HEK293 (cell line): ENCODE measurements around the gene CLNK.

Experiments
- CTCF ChIA-PET: fragments of 350-600 bp; formaldehyde crosslinking; extraction: SDS; loops from one replicate; lab custom pipeline; 2021; ENCODE audit warnings: antibody characterized with exemption; lab: Yijun Ruan, JAX
- POLR2A ChIA-PET: fragments of 300-600 bp; formaldehyde crosslinking; extraction: SDS; loops from one replicate; lab custom pipeline; 2020; ENCODE audit warnings: antibody characterized with exemption, inconsistent platforms; lab: Yijun Ruan, JAX
- H3K27ac ChIP-seq: fragments of 200-500 bp; sonication (Bioruptor generic); 2 replicates; pipeline ENCODE4 v1.5.1; 2014; ENCODE audit warnings: low read depth, low read length, control low read depth, inconsistent platforms; ENCODE audit errors: extremely low read depth
- H3K36me3 ChIP-seq, 2 experiments: fragments of 200-500 bp in 1 of 2; sonication (Bioruptor generic) in 1 of 2; 1 replicate in 1 of 2; 2 replicates in 1 of 2; pipeline ENCODE4 v1.5.1; 2014 to 2017; ENCODE audit warnings: inconsistent platforms in 2 of 2, low read length in 2 of 2; ENCODE audit not compliant: control insufficient read depth in 2 of 2, insufficient read depth in 1 of 2
- H3K4me1 ChIP-seq: fragments of 200-500 bp; sonication (Bioruptor generic); 2 replicates; pipeline ENCODE4 v1.5.1; 2014; ENCODE audit warnings: mild to moderate bottlenecking, low read length, inconsistent platforms; ENCODE audit not compliant: control insufficient read depth, insufficient read depth
- H3K4me3 ChIP-seq: 2 replicates; pipeline ENCODE4 v1.5.1; 2011; ENCODE audit warnings: low read depth, mild to moderate bottlenecking, control low read depth, low read length, moderate library complexity
- H3K9me3 ChIP-seq: fragments of 200-500 bp; sonication (Bioruptor generic); 2 replicates; pipeline ENCODE4 v1.5.1; 2014; ENCODE audit warnings: low read depth, low read length, inconsistent platforms; ENCODE audit not compliant: control insufficient read depth, insufficient read depth
- GLI4 ChIP-seq: fragments of 450-650 bp; formaldehyde crosslinking; IDR thresholded peaks from 2 replicates; pipeline ENCODE4 v1.5.1; 2016; ENCODE audit warnings: missing biosample characterization, missing genetic modification characterization
- HOXD13 ChIP-seq: sonication (generic); formaldehyde crosslinking; IDR thresholded peaks from 2 replicates; pipeline ENCODE4 v1.8.0; 2022; ENCODE audit warnings: missing genetic modification reagents, borderline replicate concordance
- SETDB1 ChIP-seq: IDR thresholded peaks from one replicate; pipeline ENCODE4 v1.6.1; 2017; ENCODE audit warnings: mild to moderate bottlenecking, low read length, moderate library complexity, mixed read lengths; ENCODE audit not compliant: insufficient read length
- SP2 ChIP-seq: fragments of 450-650 bp; formaldehyde crosslinking; IDR thresholded peaks from 2 replicates; pipeline ENCODE4 v1.5.1; 2016; ENCODE audit warnings: missing biosample characterization, missing genetic modification characterization
- SP7 ChIP-seq: fragments of 450-650 bp; formaldehyde crosslinking; IDR thresholded peaks from 2 replicates; pipeline ENCODE4 v1.5.1; 2016; ENCODE audit warnings: missing biosample characterization, missing genetic modification characterization
- ZBTB48 ChIP-seq: fragments of 450-650 bp; formaldehyde crosslinking; IDR thresholded peaks from 2 replicates; pipeline ENCODE4 v1.5.1; 2016; ENCODE audit warnings: missing biosample characterization, missing genetic modification characterization
- ZNF174 ChIP-seq: fragments of 450-650 bp; formaldehyde crosslinking; IDR thresholded peaks from 2 replicates; pipeline ENCODE4 v1.5.0; 2017; ENCODE audit warnings: missing biosample characterization, mild to moderate bottlenecking, missing genetic modification characterization
- ZNF2 ChIP-seq: fragments of 450-650 bp; formaldehyde crosslinking; IDR thresholded peaks from 2 replicates; pipeline ENCODE4 v1.5.1; 2016; ENCODE audit warnings: missing biosample characterization, missing genetic modification characterization
- ZNF214 ChIP-seq: fragments of 450-650 bp; formaldehyde crosslinking; IDR thresholded peaks from 2 replicates; pipeline ENCODE4 v1.5.1; 2017; ENCODE audit warnings: missing biosample characterization, mild to moderate bottlenecking, missing genetic modification characterization, borderline replicate concordance
- ZNF221 ChIP-seq: fragments of 450-650 bp; formaldehyde crosslinking; IDR thresholded peaks from 2 replicates; pipeline ENCODE4 v1.5.1; 2017; ENCODE audit warnings: missing biosample characterization, missing genetic modification characterization, borderline replicate concordance
- ZNF223 ChIP-seq: fragments of 450-650 bp; formaldehyde crosslinking; IDR thresholded peaks from 2 replicates; pipeline ENCODE4 v1.5.1; 2016; ENCODE audit warnings: missing biosample characterization, missing genetic modification characterization
- ZNF350 ChIP-seq: fragments of 450-650 bp; formaldehyde crosslinking; IDR thresholded peaks from 2 replicates; pipeline ENCODE4 v1.5.0; 2017; ENCODE audit warnings: missing biosample characterization, mild to moderate bottlenecking, missing genetic modification characterization
- ZNF530 ChIP-seq: fragments of 450-650 bp; formaldehyde crosslinking; IDR thresholded peaks from 2 replicates; pipeline ENCODE4 v1.5.1; 2016; ENCODE audit warnings: low read depth, missing biosample characterization, missing genetic modification characterization
- ZNF624 ChIP-seq: fragments of 450-650 bp; formaldehyde crosslinking; IDR thresholded peaks from 2 replicates; pipeline ENCODE4 v1.5.1; 2017; ENCODE audit warnings: missing biosample characterization, missing genetic modification characterization
- ZNF626 ChIP-seq: fragments of 450-650 bp; sonication (Bioruptor Pico); formaldehyde crosslinking; IDR thresholded peaks from 2 replicates; pipeline ENCODE4 v1.5.1; 2018; ENCODE audit warnings: missing biosample characterization, missing genetic modification characterization, inconsistent platforms
- ZNF776 ChIP-seq: fragments of 450-650 bp; formaldehyde crosslinking; IDR thresholded peaks from 2 replicates; pipeline ENCODE4 v1.5.0; 2017; ENCODE audit warnings: missing biosample characterization, missing genetic modification characterization, borderline replicate concordance
- TF ChIP-seq, protein P1 (sequence below): fragments of 450-650 bp; formaldehyde crosslinking; IDR thresholded peaks from 2 replicates; pipeline ENCODE4 v1.5.1; 2016; ENCODE audit warnings: missing biosample characterization, missing genetic modification characterization
- TF ChIP-seq, protein P2 (sequence below): fragments of 450-650 bp; formaldehyde crosslinking; IDR thresholded peaks from 2 replicates; pipeline ENCODE4 v1.5.1; 2016; ENCODE audit warnings: missing biosample characterization, missing genetic modification characterization, borderline replicate concordance
- TF ChIP-seq, protein P3 (sequence below): fragments of 450-650 bp; formaldehyde crosslinking; IDR thresholded peaks from 2 replicates; pipeline ENCODE4 v1.5.1; 2017; ENCODE audit warnings: missing biosample characterization, missing genetic modification characterization

Gene CLNK

GRCh38 chr4:10606483-10607155, 77.9 kb downstream of the CLNK start:
- CTCF ChIA-PET: no interaction called here
- TF ChIP-seq SP7 (no peak), ZNF626 (tag by site-specific recombination) (no peak), ZNF624 (tag by site-specific recombination) (no peak), SP2 (tag by site-specific recombination) (no peak), ZBTB48 (tag by site-specific recombination) (no peak), HOXD13 (CRISPR knock-in tag) (no peak), ZNF776 (no peak), ZNF350 (tag by site-specific recombination) (no peak), ZNF214 (tag by site-specific recombination) (no peak), SETDB1 (no peak), GLI4 (tag by site-specific recombination) (no peak), ZNF223 (tag by site-specific recombination) (no peak), ZNF2 (tag by site-specific recombination) (no peak), ZNF530 (no peak), ZNF174 (no peak)
- TF ChIP-seq, protein P1, sequence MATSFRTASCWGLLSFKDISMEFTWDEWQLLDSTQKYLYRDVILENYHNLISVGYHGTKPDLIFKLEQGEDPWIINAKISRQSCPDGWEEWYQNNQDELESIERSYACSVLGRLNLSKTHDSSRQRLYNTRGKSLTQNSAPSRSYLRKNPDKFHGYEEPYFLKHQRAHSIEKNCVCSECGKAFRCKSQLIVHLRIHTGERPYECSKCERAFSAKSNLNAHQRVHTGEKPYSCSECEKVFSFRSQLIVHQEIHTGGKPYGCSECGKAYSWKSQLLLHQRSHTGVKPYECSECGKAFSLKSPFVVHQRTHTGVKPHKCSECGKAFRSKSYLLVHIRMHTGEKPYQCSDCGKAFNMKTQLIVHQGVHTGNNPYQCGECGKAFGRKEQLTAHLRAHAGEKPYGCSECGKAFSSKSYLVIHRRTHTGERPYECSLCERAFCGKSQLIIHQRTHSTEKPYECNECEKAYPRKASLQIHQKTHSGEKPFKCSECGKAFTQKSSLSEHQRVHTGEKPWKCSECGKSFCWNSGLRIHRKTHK: no peak

DNA sequence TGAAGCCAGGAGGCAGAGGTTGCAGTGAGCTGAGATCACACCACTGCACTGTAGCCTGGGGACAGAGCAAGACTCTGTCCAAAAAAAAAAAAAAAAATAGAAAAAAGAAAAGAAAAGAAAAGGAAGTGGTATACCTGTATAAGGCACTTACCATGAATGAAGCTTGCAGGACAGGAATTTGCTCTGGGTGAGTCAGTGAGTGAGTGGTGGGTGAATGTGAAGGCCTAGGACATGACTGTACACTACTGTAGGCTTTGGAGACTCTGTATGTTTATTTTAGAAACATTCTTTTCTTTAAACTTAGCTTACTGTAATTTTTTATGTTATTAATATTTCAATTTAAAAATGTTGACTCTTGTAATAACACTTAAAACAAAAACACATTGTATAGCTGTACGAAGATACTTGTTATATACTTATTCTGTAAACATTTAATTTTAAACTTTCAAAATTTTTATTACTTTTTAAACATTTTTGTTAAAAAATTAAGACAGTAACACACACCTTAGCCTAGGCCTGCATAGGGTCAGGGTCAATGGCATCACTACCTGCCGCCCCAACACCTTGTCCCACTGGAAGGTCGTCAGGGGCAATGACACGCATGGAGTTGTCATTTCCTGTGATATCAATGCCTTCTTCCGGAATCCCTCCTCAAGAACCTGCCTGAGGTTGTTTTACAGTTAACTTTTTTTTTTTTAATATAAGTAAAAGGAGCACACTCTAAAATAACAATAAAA, 78.7 kb downstream of the CLNK start:
- no peaks in the 10 kb centered on the region for H3K4me1 ChIP-seq
- H3K9me3 ChIP-seq: no peaks in the 10 kb centered on the region
- CTCF ChIA-PET: no interaction called here
- H3K4me3 ChIP-seq: no peak overlapping the region
- POLR2A ChIA-PET: no interaction called here
- no peak overlapping the region for H3K27ac ChIP-seq
- TF ChIP-seq, protein P2, sequence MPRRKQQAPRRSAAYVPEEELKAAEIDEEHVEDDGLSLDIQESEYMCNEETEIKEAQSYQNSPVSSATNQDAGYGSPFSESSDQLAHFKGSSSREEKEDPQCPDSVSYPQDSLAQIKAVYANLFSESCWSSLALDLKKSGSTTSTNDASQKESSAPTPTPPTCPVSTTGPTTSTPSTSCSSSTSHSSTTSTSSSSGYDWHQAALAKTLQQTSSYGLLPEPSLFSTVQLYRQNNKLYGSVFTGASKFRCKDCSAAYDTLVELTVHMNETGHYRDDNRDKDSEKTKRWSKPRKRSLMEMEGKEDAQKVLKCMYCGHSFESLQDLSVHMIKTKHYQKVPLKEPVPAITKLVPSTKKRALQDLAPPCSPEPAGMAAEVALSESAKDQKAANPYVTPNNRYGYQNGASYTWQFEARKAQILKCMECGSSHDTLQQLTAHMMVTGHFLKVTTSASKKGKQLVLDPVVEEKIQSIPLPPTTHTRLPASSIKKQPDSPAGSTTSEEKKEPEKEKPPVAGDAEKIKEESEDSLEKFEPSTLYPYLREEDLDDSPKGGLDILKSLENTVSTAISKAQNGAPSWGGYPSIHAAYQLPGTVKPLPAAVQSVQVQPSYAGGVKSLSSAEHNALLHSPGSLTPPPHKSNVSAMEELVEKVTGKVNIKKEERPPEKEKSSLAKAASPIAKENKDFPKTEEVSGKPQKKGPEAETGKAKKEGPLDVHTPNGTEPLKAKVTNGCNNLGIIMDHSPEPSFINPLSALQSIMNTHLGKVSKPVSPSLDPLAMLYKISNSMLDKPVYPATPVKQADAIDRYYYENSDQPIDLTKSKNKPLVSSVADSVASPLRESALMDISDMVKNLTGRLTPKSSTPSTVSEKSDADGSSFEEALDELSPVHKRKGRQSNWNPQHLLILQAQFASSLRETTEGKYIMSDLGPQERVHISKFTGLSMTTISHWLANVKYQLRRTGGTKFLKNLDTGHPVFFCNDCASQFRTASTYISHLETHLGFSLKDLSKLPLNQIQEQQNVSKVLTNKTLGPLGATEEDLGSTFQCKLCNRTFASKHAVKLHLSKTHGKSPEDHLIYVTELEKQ (tag by site-specific recombination): no peak
- no peak for TF ChIP-seq ZNF221 (tag by site-specific recombination)
- TF ChIP-seq, protein P3, sequence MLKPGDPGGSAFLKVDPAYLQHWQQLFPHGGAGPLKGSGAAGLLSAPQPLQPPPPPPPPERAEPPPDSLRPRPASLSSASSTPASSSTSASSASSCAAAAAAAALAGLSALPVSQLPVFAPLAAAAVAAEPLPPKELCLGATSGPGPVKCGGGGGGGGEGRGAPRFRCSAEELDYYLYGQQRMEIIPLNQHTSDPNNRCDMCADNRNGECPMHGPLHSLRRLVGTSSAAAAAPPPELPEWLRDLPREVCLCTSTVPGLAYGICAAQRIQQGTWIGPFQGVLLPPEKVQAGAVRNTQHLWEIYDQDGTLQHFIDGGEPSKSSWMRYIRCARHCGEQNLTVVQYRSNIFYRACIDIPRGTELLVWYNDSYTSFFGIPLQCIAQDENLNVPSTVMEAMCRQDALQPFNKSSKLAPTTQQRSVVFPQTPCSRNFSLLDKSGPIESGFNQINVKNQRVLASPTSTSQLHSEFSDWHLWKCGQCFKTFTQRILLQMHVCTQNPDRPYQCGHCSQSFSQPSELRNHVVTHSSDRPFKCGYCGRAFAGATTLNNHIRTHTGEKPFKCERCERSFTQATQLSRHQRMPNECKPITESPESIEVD: no peak
- no peaks in the 10 kb centered on the region for H3K36me3 ChIP-seq

More at GRCh38 chr4:10606483-10607155, 77.9 kb downstream of the CLNK start:
- Histone ChIP-seq H3K36me3 (no peaks in the 10 kb centered on the region), H3K27ac (no peak overlapping the region), H3K4me3 (no peak overlapping the region), H3K4me1 (no peaks in the 10 kb centered on the region), H3K9me3 (no peaks in the 10 kb centered on the region)
- POLR2A ChIA-PET: no interaction called here
